Raji (cell line): ENCODE data around the gene POLRMT.

Experiments used
- POLR2A ChIP-seq: IDR thresholded peaks from 2 replicates; pipeline ENCODE4 v1.6.1; 2011; ENCODE audit warnings: low read depth, low read length, control low read depth; ENCODE audit not compliant: insufficient read depth

Gene POLRMT

DNA sequence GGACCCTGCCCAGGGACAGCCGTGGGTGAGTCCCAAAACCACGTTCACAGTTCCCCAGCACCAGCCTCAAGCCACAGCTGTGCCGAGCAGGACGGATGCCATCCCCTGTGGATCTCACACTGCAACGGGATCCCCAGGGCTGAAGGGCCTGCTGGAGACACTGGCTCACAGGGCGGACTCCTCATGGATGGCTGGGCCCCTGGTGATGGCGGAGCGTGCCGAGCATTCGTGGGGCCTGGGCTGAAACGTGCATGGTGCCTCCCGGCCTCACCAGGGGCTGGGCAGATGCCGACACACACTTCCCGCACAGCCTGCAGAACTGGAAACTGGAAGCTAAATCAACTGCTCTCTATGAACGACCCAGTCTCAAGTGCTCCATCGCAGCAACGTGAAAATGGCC is 20.1 kb upstream of the POLRMT start:
- TF ChIP-seq POLR2A: no peak

DNA sequence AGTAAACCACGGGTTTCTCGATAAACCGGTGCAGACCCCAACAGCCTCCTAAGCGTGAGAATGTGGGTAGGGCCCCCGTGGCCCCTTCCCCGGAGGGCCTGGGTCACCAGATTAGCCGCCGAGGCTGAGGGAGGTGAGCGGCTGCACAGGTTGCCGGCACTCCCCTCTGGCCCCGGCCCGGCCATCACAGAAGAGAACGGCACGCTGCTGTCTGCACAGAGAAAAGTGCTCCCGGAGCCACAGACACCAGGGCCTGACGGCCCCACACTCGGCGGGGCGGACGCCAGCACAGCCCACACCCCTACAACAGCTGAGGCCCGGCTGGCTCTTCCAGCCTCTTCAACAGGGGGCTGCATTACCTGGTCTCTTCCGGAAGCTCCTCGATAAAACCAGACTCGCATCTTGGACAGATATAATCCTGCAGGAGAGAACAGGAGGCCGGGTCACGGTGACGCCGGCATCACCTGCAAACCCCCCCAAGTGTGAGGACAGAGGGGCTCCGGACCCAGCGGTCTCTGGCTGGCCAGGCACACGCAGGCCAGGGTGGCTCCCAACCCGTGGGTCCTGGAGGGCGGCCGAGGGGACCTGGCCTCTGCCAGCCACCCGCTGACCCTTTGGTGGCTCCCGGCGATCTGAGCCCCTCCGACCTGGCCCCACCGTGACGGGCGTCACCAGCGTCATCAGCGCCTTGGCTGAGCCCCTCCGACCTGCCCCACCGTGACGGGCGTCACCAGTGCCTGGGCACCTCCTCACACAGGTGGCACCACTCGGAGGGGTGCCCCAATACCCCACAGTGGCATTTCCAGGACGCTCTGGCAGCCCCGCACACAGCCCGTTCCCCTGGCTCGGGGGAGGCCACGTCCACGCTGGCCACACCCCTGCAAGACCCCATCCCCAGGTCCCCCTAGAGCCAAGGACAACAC is 19.4 kb upstream of the POLRMT start:
- TF ChIP-seq POLR2A: no peak

- no peak for TF ChIP-seq POLR2A
Measured at GRCh38 chr19:651991-652390, 18.7 kb upstream of the POLRMT start.

DNA sequence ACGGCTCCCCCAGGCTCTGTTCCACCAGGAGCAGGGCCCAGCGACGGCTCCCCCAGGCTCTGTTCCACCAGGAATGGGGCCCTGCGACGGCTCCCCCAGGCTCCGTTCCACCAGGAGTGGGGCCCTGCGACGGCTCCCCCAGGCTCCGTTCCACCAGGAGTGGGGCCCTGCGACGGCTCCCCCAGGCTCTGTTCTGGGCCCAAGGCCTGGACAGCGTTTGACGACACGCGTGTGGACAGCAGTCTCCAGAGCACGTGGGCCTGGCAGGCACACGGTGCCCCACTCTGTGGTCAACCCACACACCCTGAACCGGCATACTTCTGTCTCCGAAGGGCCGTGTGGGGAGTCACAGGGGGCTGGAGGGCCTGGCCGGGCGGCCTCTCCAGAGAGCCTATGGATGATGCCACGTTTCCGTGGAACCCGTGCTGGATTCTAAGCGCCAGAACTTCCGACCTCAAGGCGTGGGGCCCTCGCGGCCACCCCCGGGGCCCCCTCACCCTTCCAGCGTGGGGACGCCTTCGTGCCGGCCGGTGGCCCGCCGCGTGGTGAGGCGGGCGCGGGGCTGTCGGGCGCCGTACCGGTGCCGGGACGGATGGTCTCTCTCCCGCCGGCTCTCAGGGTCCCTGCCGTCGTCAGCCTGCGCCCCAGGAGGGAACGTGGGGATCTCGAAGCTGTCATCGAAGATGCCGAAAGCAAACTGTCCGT is 17.9 kb upstream of the POLRMT start:
- TF ChIP-seq POLR2A: no peak

DNA sequence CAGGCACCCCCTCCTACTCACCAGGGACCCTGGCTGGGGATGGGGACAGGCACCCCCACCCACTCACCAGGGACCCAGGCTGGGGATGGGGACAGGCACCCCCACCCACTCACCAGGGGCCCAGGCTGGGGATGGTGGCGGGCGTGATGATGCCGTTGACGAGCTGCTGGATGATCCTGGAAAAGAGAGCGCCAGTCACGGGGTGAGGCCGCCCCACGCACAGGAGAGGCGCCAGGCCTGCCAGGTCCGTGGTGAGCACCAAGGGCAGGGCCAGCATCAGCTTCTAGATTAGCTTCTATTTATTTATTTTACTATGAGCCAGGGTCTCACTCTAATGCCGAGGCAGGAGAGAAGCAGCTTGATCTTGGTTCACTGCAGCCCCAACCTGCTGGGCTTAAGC is 16.8 kb upstream of the POLRMT start:
- TF ChIP-seq POLR2A: no peak

DNA sequence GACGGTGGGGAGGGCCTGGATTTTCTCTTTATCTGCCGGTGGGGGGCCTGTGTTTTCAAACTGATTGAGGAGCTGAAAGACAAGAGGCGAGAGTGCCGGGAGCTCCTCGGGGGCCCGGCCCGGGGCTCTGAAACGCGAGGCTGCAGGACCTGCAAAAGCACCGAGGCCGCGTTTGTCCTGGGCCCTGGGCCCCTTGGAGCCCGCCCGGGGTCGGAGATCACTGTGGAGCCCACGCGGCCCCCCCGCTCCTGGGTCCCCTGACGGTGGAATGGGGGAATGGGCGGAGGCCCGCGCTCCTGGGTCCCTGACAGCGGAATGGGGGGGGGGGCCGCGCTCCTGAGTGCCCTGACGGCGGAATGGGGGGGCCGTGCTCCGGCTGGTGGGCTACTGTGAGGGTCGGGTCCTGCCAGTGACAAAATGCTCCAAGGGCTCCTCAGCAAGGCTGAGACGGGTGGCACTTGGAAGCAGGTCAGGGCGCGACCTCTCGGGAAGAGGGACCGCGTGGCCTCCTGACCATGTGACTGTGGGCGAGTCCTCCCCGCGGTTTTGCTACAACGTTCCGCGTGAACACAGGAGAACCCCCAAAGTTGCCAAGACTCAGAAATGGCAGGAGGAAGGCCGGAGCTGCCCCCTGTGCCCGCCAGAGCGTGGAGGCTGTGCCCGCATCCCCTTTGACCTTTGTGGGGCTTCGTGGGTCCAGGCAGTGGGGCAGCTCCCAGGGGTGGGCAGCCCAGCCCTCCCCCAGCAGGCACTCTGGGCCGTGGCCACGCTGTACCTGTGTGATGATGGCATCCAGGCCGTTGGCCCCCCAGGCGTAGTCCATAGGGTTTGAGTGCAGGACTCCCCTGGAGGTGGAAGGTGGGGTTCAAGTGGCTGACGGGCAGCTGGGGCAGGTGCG is 15.8 kb upstream of the POLRMT start:
- TF ChIP-seq POLR2A: no peak

DNA sequence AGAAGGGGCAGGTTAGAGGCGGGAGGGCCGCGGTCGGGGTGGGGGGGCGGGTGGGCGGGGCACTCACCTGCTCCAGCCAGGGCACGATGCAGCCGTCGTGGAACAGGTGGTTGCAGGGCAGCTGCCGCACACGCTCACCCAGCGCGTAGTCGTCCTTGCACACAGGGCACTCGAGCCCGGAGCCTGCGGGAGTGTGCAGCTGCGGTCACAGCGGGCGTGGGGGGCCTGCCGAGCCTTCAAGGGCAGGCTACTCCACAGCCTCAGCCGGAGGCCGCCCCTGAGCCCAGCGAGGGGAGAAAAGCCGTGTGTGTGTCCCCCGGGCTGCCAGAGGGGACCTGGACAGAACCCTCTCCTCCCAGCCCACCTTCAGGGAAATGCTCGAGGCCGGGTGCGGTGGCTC is 15.0 kb upstream of the POLRMT start:
- no peak for TF ChIP-seq POLR2A

DNA sequence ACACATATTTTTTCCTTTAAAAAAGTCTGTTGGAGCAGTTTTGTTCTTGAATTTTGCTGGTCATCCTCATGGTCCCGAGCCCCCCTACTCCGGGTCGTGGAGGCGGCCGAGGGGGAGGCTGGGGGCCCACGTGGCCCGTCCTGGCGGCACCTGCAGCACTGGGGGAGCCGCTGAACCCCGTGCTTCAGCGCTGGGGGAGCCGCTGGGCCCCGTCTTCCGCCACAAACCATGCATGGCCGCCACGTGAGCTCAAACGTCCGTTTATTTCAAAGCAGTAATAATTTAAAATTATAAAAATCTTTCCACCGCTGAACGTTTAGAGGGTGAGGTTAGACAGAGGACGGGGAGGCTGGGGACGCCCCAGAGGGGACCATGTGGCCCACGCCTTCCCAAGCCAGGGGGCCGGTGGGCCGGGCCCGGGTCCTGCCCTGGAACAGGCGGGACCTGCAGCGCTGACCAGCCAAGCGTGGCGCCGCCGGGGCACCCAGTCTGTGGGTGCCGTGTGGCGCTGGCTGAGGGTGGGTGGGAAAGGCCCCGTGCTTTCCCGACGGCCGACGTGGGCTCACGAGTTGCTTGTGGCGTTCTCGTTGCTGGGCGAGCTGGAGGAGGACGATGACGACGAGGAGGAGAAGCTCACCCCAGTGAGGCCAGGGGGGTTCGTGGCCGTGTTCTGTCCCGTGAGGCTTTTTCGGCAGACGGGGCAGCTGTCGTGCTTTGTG is 14.4 kb upstream of the POLRMT start:
- TF ChIP-seq POLR2A: no peak

DNA sequence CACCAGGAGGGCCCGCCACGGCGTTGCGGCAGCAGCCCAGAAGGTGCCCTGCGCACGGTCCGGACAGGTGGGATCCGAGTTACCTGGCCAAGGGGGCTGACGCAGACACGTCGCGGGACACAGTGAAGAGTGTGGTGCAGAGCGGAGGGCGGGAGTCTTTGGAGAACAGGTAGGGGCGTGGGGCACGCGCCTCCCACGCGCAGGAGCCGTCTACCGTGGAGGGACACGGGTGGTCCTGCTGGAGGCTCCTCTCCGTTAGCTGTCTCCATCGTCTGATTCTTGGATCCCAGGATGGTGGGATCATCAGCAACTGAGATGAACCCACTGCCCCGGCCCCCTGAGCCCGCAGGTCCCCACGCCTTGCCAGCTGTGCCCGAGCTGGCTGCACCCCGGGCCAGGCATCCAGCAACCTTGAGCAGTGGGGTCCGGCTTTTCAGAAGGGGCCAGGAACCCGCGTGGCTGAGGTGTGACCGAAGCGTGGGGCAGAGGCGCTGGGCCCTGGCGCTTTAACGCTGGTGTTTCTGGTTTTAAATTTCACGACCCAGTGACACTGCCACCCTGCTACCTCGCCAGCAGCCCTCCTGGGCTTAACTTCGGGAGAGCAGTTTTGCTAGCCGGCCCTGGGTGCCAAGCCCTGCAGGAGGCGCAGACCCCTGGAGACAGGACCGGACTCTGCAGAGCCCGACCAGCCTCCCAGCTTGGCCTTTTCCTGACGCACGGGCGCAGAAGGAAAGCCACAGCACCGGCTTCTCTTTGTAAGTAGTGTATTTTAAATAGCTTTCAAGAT is 13.6 kb upstream of the POLRMT start:
- TF ChIP-seq POLR2A: no peak

DNA sequence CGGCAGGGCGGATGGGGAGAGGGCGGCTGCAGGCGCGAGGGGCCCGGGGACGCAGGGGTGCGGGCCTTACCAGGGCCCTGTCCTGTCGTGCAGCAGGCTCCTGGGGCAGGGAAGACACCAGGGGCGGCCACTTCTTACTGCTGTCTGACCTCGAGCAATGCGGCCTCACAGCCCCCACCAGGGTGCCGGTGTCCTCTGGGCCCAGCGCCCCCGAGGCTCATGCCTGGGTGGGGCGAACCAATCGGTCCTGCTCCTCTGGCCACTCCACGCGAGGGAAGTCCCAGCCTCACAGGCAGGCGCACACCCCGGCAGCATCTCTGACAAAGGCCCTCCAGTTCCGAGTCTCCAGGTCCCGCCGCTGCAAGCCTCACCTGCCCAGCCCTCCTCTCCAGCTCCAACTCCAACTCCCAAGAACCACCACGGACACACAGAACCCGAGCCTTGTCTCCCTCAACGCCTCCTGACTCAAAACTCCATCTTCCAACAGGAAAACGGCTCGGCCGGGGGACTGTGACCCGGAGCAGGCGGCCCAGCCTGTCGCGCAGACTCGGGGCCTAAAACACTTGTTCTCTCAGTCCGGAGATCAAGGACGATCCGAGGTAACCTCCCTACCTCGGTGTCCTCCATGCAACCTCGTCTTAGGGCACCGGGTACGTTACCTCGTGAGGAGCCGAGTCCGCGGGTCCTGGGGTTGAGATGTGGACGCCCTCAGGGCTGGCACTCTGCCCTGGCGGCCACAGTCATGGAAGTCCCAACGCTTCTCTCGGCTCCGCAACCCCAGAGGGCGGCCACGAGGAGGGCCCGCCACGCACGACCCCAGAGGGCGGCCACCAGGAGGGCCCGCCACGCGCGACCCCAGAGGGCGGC is 12.8 kb upstream of the POLRMT start:
- TF ChIP-seq POLR2A: no peak

- no peak for TF ChIP-seq POLR2A
Measured at GRCh38 chr19:644789-645188, 11.5 kb upstream of the POLRMT start.

GRCh38 chr19:644363-644762 is 11.0 kb upstream of the POLRMT start:
- TF ChIP-seq POLR2A: no peak

- TF ChIP-seq POLR2A: no peak
Measured at GRCh38 chr19:643736-644135, 10.4 kb upstream of the POLRMT start.
